ENCODE results near the gene CEMP1. TPM values are rescaled to one million over a fixed set of nuclear protein-coding genes. Genes with fewer than 3 reads are reported as not detected.

The CEMP1 gene
- total RNA-seq, 2 donors from 2014 or later, result 1.3 to 8.1 TPM

DNA sequence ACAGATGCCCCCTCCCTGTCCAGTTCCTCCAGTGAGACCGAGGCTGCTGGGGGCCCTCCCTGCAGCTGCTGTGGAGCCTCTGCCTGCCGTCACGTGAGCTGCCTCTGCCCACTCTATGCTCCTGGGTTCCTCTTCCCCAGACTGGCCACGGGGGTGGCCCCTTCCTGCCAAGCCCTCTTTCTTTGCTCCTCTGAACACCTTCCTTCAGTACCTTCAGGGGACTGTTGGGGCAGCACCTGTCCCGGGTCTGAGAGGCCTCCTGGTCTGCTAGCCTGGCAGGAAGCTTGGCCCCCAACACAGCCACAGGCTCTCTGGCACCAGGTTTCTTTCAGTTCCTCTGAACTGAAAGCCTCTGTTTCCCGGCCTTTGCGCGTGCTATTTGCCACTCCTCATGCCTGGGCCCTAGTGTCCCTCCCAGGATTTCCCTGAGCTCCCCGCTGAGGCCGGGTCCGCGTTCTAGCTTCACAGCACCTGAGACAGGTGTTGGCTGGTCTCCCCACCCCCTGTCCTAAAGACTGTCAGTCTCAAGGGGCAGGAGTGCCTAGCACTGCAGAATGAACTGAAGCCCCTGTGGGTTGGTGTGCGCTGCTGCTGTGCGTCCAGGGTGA lies 24.1 kb downstream of the CEMP1 start:
- no peaks in the 10 kb centered on the region for H3K27me3 ChIP-seq (replicated peaks; ENCODE audit: insufficient read depth)
- intact Hi-C loops (cut with DNase I), result no loop called here

DNA sequence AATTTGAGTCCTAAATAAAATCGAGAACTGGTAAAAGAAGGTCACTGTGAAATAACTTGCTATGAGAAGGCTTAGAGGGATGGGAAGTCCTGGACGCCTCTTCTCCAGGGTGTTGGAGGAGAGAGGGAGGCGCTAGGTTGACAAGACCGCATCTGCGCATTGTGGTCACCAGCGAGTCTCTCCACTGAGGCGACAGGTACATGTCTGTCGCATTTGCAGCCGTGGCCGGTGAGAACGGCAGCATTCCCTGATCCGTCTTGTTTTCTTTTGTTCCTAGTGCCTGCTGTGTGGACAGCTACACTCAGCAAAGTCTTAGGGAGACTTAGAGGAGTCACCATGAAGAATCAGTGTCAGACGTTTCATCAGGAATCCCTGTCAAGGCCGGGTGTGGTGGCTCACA lies 25.5 kb downstream of the CEMP1 start:
- 90% methylated on average over 14 of the region's 14 CpGs for WGBS
- Histone ChIP-seq H3K4me3 (no peak overlapping the region), H3K27me3 (replicated peaks; ENCODE audit: insufficient read depth) (no peaks in the 10 kb centered on the region), H3K27ac (no peak overlapping the region), H3K36me3 (no peaks in the 10 kb centered on the region), H3K4me1 (replicated peaks) (peaks cover 5% of the 10 kb centered on the region), H3K9me3 (no peaks in the 10 kb centered on the region)
- intact Hi-C loops (cut with DNase I), result no loop called here
- TF ChIP-seq POLR2AphosphoS5 (IDR thresholded peaks at IDR 0.05) (no peak), POLR2A (IDR thresholded peaks at IDR 0.05) (no peak)
- TF ChIP-seq, protein P1, sequence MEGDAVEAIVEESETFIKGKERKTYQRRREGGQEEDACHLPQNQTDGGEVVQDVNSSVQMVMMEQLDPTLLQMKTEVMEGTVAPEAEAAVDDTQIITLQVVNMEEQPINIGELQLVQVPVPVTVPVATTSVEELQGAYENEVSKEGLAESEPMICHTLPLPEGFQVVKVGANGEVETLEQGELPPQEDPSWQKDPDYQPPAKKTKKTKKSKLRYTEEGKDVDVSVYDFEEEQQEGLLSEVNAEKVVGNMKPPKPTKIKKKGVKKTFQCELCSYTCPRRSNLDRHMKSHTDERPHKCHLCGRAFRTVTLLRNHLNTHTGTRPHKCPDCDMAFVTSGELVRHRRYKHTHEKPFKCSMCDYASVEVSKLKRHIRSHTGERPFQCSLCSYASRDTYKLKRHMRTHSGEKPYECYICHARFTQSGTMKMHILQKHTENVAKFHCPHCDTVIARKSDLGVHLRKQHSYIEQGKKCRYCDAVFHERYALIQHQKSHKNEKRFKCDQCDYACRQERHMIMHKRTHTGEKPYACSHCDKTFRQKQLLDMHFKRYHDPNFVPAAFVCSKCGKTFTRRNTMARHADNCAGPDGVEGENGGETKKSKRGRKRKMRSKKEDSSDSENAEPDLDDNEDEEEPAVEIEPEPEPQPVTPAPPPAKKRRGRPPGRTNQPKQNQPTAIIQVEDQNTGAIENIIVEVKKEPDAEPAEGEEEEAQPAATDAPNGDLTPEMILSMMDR (IDR thresholded peaks at IDR 0.05), result no peak
- DNase-seq (ENCODE audit: low spot score), result no peak

More for the DNA sequence above, 24.1 kb downstream of the CEMP1 start:
- no peaks in the 10 kb centered on the region for H3K9me3 ChIP-seq
- DNase-seq (ENCODE audit: low spot score), result no peak
- H3K36me3 ChIP-seq, result no peaks in the 10 kb centered on the region
- WGBS, result 83% methylated on average over 13 of the region's 14 CpGs
- H3K27ac ChIP-seq, result no peak overlapping the region
- no peak for TF ChIP-seq POLR2A (IDR thresholded peaks at IDR 0.05)
- no peak overlapping the region for H3K4me3 ChIP-seq
- H3K4me1 ChIP-seq (replicated peaks), result no peaks in the 10 kb centered on the region

DNA sequence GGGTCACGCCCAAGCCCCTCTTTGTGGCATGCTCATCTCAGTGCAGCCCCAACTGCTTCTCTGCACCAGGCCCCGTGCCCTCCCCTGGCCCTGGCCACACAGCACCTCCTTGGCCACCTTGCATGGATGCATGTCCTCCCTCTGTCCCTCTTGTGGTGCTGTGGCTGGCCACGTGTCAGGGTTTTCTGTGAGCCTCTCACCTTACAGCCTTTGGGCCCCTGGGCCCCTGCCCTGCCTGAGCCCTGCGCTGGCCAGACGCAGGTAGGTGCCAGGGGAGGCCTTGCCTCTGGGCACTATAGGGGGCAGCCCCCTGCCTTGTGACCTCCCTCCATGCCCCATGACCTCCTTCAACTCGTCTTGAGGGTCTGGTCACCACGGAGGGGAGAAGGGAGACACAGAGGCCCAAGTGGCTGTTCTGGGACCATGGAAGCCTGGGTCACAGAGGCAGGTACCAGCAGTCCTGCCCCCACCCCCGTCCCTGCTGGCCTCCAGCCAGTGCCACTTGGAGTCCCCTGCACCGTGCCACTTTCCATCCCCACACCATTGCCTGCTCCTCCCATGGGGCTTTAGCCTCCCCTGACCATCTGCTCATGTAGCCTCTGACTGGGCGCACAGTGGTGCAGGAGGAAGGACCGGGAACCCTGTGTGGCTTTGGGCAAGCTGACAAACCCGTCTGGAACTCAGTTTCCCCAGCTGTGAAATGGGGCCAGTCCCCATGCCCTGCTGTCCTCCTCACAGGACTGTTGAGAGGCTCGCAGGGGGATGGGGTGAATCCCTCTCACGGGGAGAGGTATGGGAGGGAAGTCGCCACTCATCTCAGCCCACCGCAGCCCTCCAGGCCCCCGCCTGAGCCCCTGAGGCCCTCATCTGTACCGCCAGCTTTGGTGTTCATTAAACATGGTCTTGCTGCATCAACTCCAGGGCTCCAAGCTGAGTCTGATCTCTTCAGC lies 29.0 kb downstream of the CEMP1 start:
- WGBS, result 75% methylated on average over 17 of the region's 18 CpGs
- TF ChIP-seq POLR2AphosphoS5 (IDR thresholded peaks at IDR 0.05), result no peak
- TF ChIP-seq, protein P1 (IDR thresholded peaks at IDR 0.05), result no peak
- no peak for TF ChIP-seq POLR2A (IDR thresholded peaks at IDR 0.05)
- intact Hi-C loops (cut with DNase I), result loop anchor here (2.0 to 5.0 kb wide), 2 partner anchors 161 to 235 kb away; partner anchors contain the start of genes ABCA3 and RNPS1
- DNase-seq (ENCODE audit: low spot score), result no peak
- Histone ChIP-seq H3K4me3 (no peak overlapping the region), H3K27me3 (replicated peaks; ENCODE audit: insufficient read depth) (no peaks in the 10 kb centered on the region), H3K27ac (no peak overlapping the region), H3K4me1 (replicated peaks) (peaks cover 13% of the 10 kb centered on the region), H3K9me3 (no peaks in the 10 kb centered on the region), H3K36me3 (no peaks in the 10 kb centered on the region)

DNA sequence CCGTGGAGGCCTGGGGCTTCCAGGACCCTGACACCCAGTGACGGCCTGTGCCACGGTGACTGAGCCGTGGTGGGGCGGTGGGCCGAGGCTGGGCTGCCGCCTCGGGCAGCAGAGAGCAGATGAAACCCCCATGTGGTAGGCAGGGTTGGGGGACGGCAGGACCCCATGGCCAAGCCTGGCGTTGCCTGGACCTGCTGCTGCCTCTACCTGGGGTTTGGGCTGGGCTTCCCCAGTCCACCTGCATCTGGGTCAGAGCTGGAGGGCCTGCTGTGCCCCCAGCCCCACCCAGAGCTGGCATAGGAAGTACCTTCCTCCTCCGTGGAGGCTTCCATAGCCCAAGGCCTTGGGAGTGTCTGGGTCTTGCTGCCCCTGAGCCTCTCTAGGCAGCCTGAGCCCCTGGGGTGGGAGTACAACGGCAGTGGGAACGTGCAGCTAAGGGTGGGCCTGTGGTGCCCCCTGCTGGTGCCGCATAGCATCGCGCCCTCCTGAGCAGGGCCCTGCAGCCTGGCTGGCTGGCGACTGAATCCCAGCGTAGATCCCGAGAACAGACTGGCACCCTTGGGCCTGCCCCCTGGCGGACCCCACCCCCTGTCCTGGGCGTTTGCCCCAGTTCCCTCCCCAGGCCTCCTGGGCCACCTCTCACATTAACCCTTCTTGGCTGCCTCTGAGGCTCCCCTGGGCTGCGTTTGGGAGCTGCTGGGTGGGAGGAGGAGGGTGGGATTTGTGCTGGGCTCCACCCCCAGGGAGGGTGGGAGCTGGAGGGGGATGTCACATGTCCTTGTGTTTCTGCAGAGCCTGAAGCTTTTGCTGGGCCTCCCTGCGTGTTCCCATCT lies 30.1 kb downstream of the CEMP1 start:
- no peak overlapping the region for H3K4me3 ChIP-seq
- intact Hi-C loops (cut with DNase I), result loop anchor here (2.0 to 5.0 kb wide), 2 partner anchors 160 to 234 kb away; partner anchors contain the start of genes ABCA3 and RNPS1
- peaks cover 13% of the 10 kb centered on the region for H3K4me1 ChIP-seq (replicated peaks)
- H3K36me3 ChIP-seq, result no peaks in the 10 kb centered on the region
- DNase-seq (ENCODE audit: low spot score), result peak; percentile 75
- H3K9me3 ChIP-seq, result no peaks in the 10 kb centered on the region
- no peaks in the 10 kb centered on the region for H3K27me3 ChIP-seq (replicated peaks; ENCODE audit: insufficient read depth)
- WGBS, result 33% methylated on average over 23 of the region's 23 CpGs
- TF ChIP-seq POLR2A (IDR thresholded peaks at IDR 0.05) (no peak), POLR2AphosphoS5 (IDR thresholded peaks at IDR 0.05) (peak; percentile 57)
- TF ChIP-seq, protein P1 (IDR thresholded peaks at IDR 0.05), result peak; percentile 94 to 98 (median 98)
- H3K27ac ChIP-seq, result peak overlapping the region; percentile 7 to 11

All from prostate gland (tissue), 2 donors.